ENCODE measurements around the gene SLCO4A1. TPM values are rescaled to one million over a fixed set of nuclear protein-coding genes. Genes with fewer than 3 reads are reported as not detected.

Gene SLCO4A1
- total and polyA plus RNA-seq, 2 donors (not counting 3 experiments of a cell fraction or from before 2014, with no cell fraction given), result 1.4 to 4.1 TPM

DNA sequence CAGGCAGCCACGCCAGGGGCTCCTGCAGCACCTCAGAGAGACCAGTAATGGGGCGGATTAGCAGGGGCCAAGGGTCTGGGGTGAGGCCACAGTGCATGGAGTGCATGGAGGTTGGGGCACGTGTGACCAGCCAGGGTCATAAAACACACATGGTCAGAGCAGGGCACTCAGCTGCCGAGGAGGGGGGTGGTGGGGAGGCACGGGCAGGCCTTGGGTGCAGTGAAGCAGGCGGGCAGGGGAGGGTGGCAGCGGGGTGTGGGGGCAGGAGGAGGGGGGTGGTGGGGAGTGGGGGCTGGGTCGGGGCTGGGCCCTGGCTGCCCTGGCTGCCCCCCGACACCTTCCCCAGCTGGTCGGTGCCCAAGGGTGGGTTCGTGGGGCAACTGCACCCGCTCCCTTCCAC is 42.7 kb downstream of the SLCO4A1 start:
- DNase-seq (ENCODE audit: low read depth, low spot score) (no peak), FAIRE-seq (no peak)
- CTCF ChIA-PET, result interaction anchor here (0.9 to 3.3 kb wide), 2 partner anchors 18 to 106 kb away, joined by 3 to 26 read pairs; no protein-coding TSS in a partner anchor
- Histone ChIP-seq H3K4me1 (ENCODE audit: control insufficient read depth, extremely low read depth, insufficient read depth, low read length) (no peaks in the 10 kb centered on the region), H3K4me3 (replicated peaks in 1 of 3; ENCODE audit: insufficient read depth in 1 of 3, low read depth in 1 of 3, low read length in 3 of 3) (no peak overlapping the region), H4K20me1 (replicated peaks; ENCODE audit: control insufficient read depth, extremely low read depth, insufficient read depth, low read length) (no peaks in the 10 kb centered on the region), H3K9me3 (replicated peaks; ENCODE audit: control insufficient read depth, insufficient read depth, low read length) (no peaks in the 10 kb centered on the region), H3K27ac (ENCODE audit: insufficient read depth, low read depth, low read length) (no peak overlapping the region), H3K79me2 (ENCODE audit: control insufficient read depth, insufficient read depth, low read length) (no peaks in the 10 kb centered on the region), H3K9ac (replicated peaks; ENCODE audit: extremely low read depth, insufficient read depth, low read length) (no peak overlapping the region), H3K9me1 (replicated peaks; ENCODE audit: control insufficient read depth, extremely low read depth, insufficient read depth, low read length) (no peaks in the 10 kb centered on the region), H2AFZ (ENCODE audit: low read depth, low read length) (no peak overlapping the region), H3K4me2 (ENCODE audit: insufficient read depth, low read length) (no peak overlapping the region), H3K27me3 (ENCODE audit: control insufficient read depth in 2 of 2, insufficient read depth in 2 of 2, low read length in 2 of 2) (peaks cover 0 to 2% of the 10 kb centered on the region in 2 experiments), H3K36me3 (ENCODE audit: control insufficient read depth in 2 of 2, extremely low read depth in 1 of 2, insufficient read depth in 2 of 2, low read length in 2 of 2) (no peaks in the 10 kb centered on the region)
- dilution Hi-C loops (cut with MboI; ENCODE audit: extremely low pct_ligation_motif_present, low sequenced_read_pairs) (no loop called here), intact Hi-C loops (cut with micrococcal nuclease) (no loop called here)
- no TSS peak for BruUV-seq (replicated peaks)
- POLR2A ChIA-PET, result no interaction called here
- TF ChIP-seq, protein P1, sequence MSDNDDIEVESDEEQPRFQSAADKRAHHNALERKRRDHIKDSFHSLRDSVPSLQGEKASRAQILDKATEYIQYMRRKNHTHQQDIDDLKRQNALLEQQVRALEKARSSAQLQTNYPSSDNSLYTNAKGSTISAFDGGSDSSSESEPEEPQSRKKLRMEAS (IDR thresholded peaks at IDR 0.05; ENCODE audit: insufficient read depth, insufficient read length), result no peak
- no peak for TF ChIP-seq POLR2A (IDR thresholded peaks at IDR 0.05; ENCODE audit: low read depth, low read length)
- no peak for TF ChIP-seq FOS (IDR thresholded peaks at IDR 0.05; ENCODE audit: borderline replicate concordance, insufficient read depth, low read length)
- TF ChIP-seq EZH2 (IDR thresholded peaks at IDR 0.05; ENCODE audit: borderline replicate concordance, low read depth, low read length, severe bottlenecking), result no peak
- TF ChIP-seq GATA2 (IDR thresholded peaks at IDR 0.05; ENCODE audit: insufficient read depth, insufficient read length, low read depth, low read length), result no peak
- TF ChIP-seq POLR2AphosphoS5 (IDR thresholded peaks at IDR 0.05; ENCODE audit: insufficient read depth, low read depth, low read length), result no peak
- TF ChIP-seq, protein P2, sequence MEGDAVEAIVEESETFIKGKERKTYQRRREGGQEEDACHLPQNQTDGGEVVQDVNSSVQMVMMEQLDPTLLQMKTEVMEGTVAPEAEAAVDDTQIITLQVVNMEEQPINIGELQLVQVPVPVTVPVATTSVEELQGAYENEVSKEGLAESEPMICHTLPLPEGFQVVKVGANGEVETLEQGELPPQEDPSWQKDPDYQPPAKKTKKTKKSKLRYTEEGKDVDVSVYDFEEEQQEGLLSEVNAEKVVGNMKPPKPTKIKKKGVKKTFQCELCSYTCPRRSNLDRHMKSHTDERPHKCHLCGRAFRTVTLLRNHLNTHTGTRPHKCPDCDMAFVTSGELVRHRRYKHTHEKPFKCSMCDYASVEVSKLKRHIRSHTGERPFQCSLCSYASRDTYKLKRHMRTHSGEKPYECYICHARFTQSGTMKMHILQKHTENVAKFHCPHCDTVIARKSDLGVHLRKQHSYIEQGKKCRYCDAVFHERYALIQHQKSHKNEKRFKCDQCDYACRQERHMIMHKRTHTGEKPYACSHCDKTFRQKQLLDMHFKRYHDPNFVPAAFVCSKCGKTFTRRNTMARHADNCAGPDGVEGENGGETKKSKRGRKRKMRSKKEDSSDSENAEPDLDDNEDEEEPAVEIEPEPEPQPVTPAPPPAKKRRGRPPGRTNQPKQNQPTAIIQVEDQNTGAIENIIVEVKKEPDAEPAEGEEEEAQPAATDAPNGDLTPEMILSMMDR (IDR thresholded peaks at IDR 0.05; ENCODE audit: extremely low read depth in 1 of 2, insufficient read depth in 1 of 2, low read depth in 1 of 2, low read length in 2 of 2), result no peak
- TF ChIP-seq MYC (IDR thresholded peaks at IDR 0.05; ENCODE audit: low read depth, low read length), result no peak
- TF ChIP-seq JUN (IDR thresholded peaks at IDR 0.05; ENCODE audit: borderline replicate concordance, insufficient read depth, insufficient read length, low read depth), result no peak
